Aorta (tissue), 5 donors: Measurements from ENCODE around the gene STBD1. TPM values are rescaled to one million over a fixed set of nuclear protein-coding genes. Genes with fewer than 3 reads are reported as not detected.

Experiments used
- ATAC-seq: fragments of 200-7000 bp; cut with Tn5 transposase; one replicate; pipeline ENCODE4 v1.9.1; 2022; ENCODE audit warnings: moderate library complexity; ENCODE audit not compliant: low FRiP score
- DNase-seq, 2 donors: peaks; one replicate each; pipeline ENCODE4 v3.0.0-alpha.2; 2020
- H3K27ac ChIP-seq, 2 donors: one replicate each; pipeline ENCODE4 v1.5.1; 2013; ENCODE audit warnings: low read length in 2 of 2, mild to moderate bottlenecking in 2 of 2, moderate library complexity in 2 of 2, control low read depth in 1 of 2, inconsistent platforms in 1 of 2, low read depth in 1 of 2
- H3K27me3 ChIP-seq, 2 donors: one replicate each; pipeline ENCODE4 v1.6.1; 2013; ENCODE audit warnings: control low read depth in 1 of 2, low read length in 1 of 2, mild to moderate bottlenecking in 1 of 2, moderate library complexity in 1 of 2; ENCODE audit not compliant: insufficient read depth in 2 of 2, control insufficient read depth in 1 of 2
- H3K36me3 ChIP-seq, 2 donors: one replicate each; pipeline ENCODE4 v1.6.1; 2013; ENCODE audit warnings: control low read depth in 1 of 2, low read length in 1 of 2, mild to moderate bottlenecking in 1 of 2; ENCODE audit not compliant: insufficient read depth in 2 of 2, control insufficient read depth in 1 of 2
- H3K4me1 ChIP-seq, 2 donors: one replicate each; pipeline ENCODE4 v1.6.1; 2013; ENCODE audit warnings: low read length in 2 of 2, control low read depth in 1 of 2, mild to moderate bottlenecking in 1 of 2, moderate library complexity in 1 of 2; ENCODE audit not compliant: insufficient read depth in 2 of 2, control insufficient read depth in 1 of 2
- H3K4me3 ChIP-seq, 2 donors: one replicate each; pipeline ENCODE4 v1.5.1; 2013; ENCODE audit warnings: low read length in 2 of 2, control low read depth in 1 of 2, mild to moderate bottlenecking in 1 of 2
- H3K9me3 ChIP-seq: one replicate; pipeline ENCODE4 v1.6.1; 2013; ENCODE audit warnings: mild to moderate bottlenecking, low read length; ENCODE audit not compliant: control insufficient read depth
- WGBS, 2 donors: extraction: QIAGEN DNeasy Blood & Tissue Kit; methylation state at CpG; one replicate each; pipeline ENCODE4 v1.1.7; 2013; 5-methylcytosine and 5-hydroxymethylcytosine counted together
- intact Hi-C, 2 donors: fragments of 100-400 bp; cut with DNase I; formaldehyde crosslinking; loops; one replicate each; pipeline versions ENCODE4 v1.14.2 to v1.15.0; 2022
- polyA plus RNA-seq, 2 donors: library from polyadenylated mRNA; stranded (reverse); fragments of 200-250 nt; gene quantifications; one replicate each; pipeline ENCODE4 v1.2.3, GENCODE V29; 2013
- total RNA-seq, 2 donors: library from RNA; stranded (reverse); fragmentation: NEBNext Ultra II Directional; extraction: Animal tissue kit (Norgen Biotek cat#: 25700); gene quantifications; one replicate each; pipeline ENCODE4 v1.2.1, GENCODE V29; 2021
- donor health status: healthy with polysubstance abuse.
- donor health status: Bipolar disorder and iron deficiency.
- donor health status: DM: no; HTN: no; CAD: no.
- donor health status: DM: no; HTN: no; CAD: no.
- donor health status: DM: yes; HTN: yes; CAD: no.

STBD1 gene
- total and polyA plus RNA-seq, 4 donors = 7.4 to 16.8 (median 11.7) TPM

GRCh38 chr4:76298227-76298626 lies 8.3 kb upstream of the STBD1 start:
- Histone ChIP-seq H3K27me3 (no peaks in the 10 kb centered on the region), H3K9me3 (peaks cover 2% of the 10 kb centered on the region), H3K36me3 (no peaks in the 10 kb centered on the region), H3K4me3 (no peak overlapping the region), H3K27ac (no peak overlapping the region), H3K4me1 (peaks cover 0 to 2% of the 10 kb centered on the region in 2 donors)
- ATAC-seq (no peak), DNase-seq (no peak)
- intact Hi-C loops = no loop called here

- ATAC-seq = no peak
- Histone ChIP-seq H3K4me1 (peaks cover 1 to 2% of the 10 kb centered on the region in 2 donors), H3K36me3 (no peaks in the 10 kb centered on the region), H3K4me3 (no peak overlapping the region), H3K9me3 (peaks cover 2% of the 10 kb centered on the region), H3K27me3 (no peaks in the 10 kb centered on the region), H3K27ac (no peak overlapping the region)
- no peak for DNase-seq
- WGBS, 2 donors = 89 to 93% methylated on average over 4 of the region's 4 CpGs
- intact Hi-C loops = loop anchor here in 1 of 2 donors (10.0 kb wide), 1 partner anchor 115 kb away; no protein-coding TSS in a partner anchor
Measured at GRCh38 chr4:76300012-76300411, 6.5 kb upstream of the STBD1 start.

- intact Hi-C loops = loop anchor here in 1 of 2 donors (10.0 kb wide), 1 partner anchor 116 kb away; no protein-coding TSS in a partner anchor
- WGBS, 2 donors = 87 to 88% methylated on average over 4 of the region's 4 CpGs
- peak; percentile 37 for ATAC-seq
Measured at GRCh38 chr4:76301068-76301774, 5.3 kb upstream of the STBD1 start.

GRCh38 chr4:76301775-76302162 lies 4.8 kb upstream of the STBD1 start:
- no peaks in the 10 kb centered on the region for H3K9me3 ChIP-seq
- H3K27ac ChIP-seq = peak overlapping the region in 1 of 2 donors; percentile 4
- ATAC-seq (no peak), DNase-seq (no peak)
- H3K36me3 ChIP-seq = no peaks in the 10 kb centered on the region
- WGBS, 2 donors = 68 to 80% methylated on average over 1 of the region's 1 CpG
- no peaks in the 10 kb centered on the region for H3K27me3 ChIP-seq
- peaks cover 2 to 5% of the 10 kb centered on the region in 2 donors for H3K4me1 ChIP-seq
- intact Hi-C loops = loop anchor here in 1 of 2 donors (10.0 kb wide), 1 partner anchor 117 kb away; no protein-coding TSS in a partner anchor
- H3K4me3 ChIP-seq = no peak overlapping the region

More at GRCh38 chr4:76301068-76301774, 5.3 kb upstream of the STBD1 start:
- Histone ChIP-seq H3K4me3 (no peak overlapping the region), H3K27ac (peak overlapping the region in 1 of 2 donors; percentile 71), H3K27me3 (no peaks in the 10 kb centered on the region), H3K4me1 (peaks cover 2 to 5% of the 10 kb centered on the region in 2 donors), H3K36me3 (no peaks in the 10 kb centered on the region), H3K9me3 (no peaks in the 10 kb centered on the region)
- no peak for DNase-seq

- ATAC-seq = no peak
- 75 to 81% methylated on average over 3 of the region's 3 CpGs for WGBS, 2 donors
- DNase-seq = no peak
- Histone ChIP-seq H3K4me1 (peaks cover 2 to 5% of the 10 kb centered on the region in 2 donors), H3K36me3 (no peaks in the 10 kb centered on the region), H3K27me3 (no peaks in the 10 kb centered on the region), H3K4me3 (no peak overlapping the region), H3K27ac (no peak overlapping the region), H3K9me3 (no peaks in the 10 kb centered on the region)
- intact Hi-C loops = loop anchor here in 1 of 2 donors (10.0 kb wide), 1 partner anchor 118 kb away; no protein-coding TSS in a partner anchor
Measured at GRCh38 chr4:76302826-76303438, 3.6 kb upstream of the STBD1 start.

- H3K27ac ChIP-seq = peak overlapping the region in 1 of 2 donors; percentile 14
- no peaks in the 10 kb centered on the region for H3K27me3 ChIP-seq
- peak overlapping the region in 1 of 2 donors; percentile 75 for H3K4me3 ChIP-seq
Measured at GRCh38 chr4:76305033-76305687, 1.4 kb upstream of the STBD1 start.

GRCh38 chr4:76306882-76307659 lies 538 bp downstream of the STBD1 start:
- Histone ChIP-seq H3K4me3 (peak overlapping the region; percentile 67 to 75), H3K27ac (peak overlapping the region; percentile 45 to 72), H3K4me1 (peaks cover 3 to 5% of the 10 kb centered on the region in 2 donors), H3K27me3 (no peaks in the 10 kb centered on the region), H3K9me3 (no peaks in the 10 kb centered on the region), H3K36me3 (peaks cover 0 to 6% of the 10 kb centered on the region in 2 donors)
- peak; percentile 82 for ATAC-seq
- intact Hi-C loops = loop anchor here (2.0 to 10.0 kb wide), 6 partner anchors 55 to 524 kb away; partner anchors contain the start of genes CCDC158 (in 1 of the 2), FAM47E (in 1 of the 2) and SCARB2 (in 1 of the 2)
- DNase-seq = peak; percentile 72 to 88
- whole genome bisulfite sequencing, 2 donors = 1 to 2% methylated on average over 29 to 37 of the region's 37 CpGs

More at GRCh38 chr4:76305033-76305687, 1.4 kb upstream of the STBD1 start:
- no peak for DNase-seq
- Histone ChIP-seq H3K36me3 (peaks cover 0 to 3% of the 10 kb centered on the region in 2 donors), H3K9me3 (no peaks in the 10 kb centered on the region), H3K4me1 (peaks cover 5% of the 10 kb centered on the region in 2 donors)
- intact Hi-C loops = loop anchor here (5.0 to 10.0 kb wide), 3 partner anchors 53 to 123 kb away; partner anchors contain the start of gene FAM47E (in 1 of the 2)
- ATAC-seq = no peak
- 91 to 92% methylated on average over 7 of the region's 7 CpGs for WGBS, 2 donors

- 15% methylated on average over 4 of the region's 4 CpGs for WGBS, 2 donors
- Histone ChIP-seq H3K27ac (no peak overlapping the region), H3K36me3 (peaks cover 0 to 6% of the 10 kb centered on the region in 2 donors), H3K9me3 (no peaks in the 10 kb centered on the region), H3K27me3 (no peaks in the 10 kb centered on the region), H3K4me3 (peak overlapping the region; percentile 0 to 75), H3K4me1 (peaks cover 3 to 5% of the 10 kb centered on the region in 2 donors)
- ATAC-seq = no peak
- peak in 1 of 2 donors; percentile 56 for DNase-seq
- intact Hi-C loops = loop anchor here (2.0 to 10.0 kb wide), 6 partner anchors 55 to 523 kb away; partner anchors contain the start of genes CCDC158 (in 1 of the 2), FAM47E (in 1 of the 2) and SCARB2 (in 1 of the 2)
Measured at GRCh38 chr4:76307660-76308014, 1.1 kb downstream of the STBD1 start.
